ENCODE measurements around the gene SYP. TPM values are rescaled to one million over a fixed set of nuclear protein-coding genes. Genes with fewer than 3 reads are reported as not detected.

Gene SYP
- polyA plus RNA-seq, 1 of the 3 experiments (the other 2 are of a cell fraction) = 0.76 TPM

- POLR2A ChIA-PET = interaction anchor here (1.5 kb wide), 1 partner anchor 8 kb away, joined by 5 read pairs; no protein-coding TSS in a partner anchor
- CTCF ChIA-PET = interaction anchor here (0.9 to 1.2 kb wide), 2 partner anchors 16 to 21 kb away, joined by 3 to 5 read pairs; no protein-coding TSS in a partner anchor
- TF ChIP-seq SMC3 (IDR thresholded peaks at IDR 0.05; ENCODE audit: low read depth, low read length) = no peak
- no peak for TF ChIP-seq CHD2 (IDR thresholded peaks at IDR 0.05; ENCODE audit: low read length, partially characterized antibody)
- TF ChIP-seq POLR2AphosphoS5 (IDR thresholded peaks at IDR 0.05; ENCODE audit: low read depth, low read length) = no peak
- TF ChIP-seq EP300 (IDR thresholded peaks at IDR 0.05; ENCODE audit: borderline replicate concordance in 1 of 2, low read depth in 1 of 2, low read length in 1 of 2) = no peak
- no peak for TF ChIP-seq USF2 (IDR thresholded peaks at IDR 0.05; ENCODE audit: borderline replicate concordance, low read depth, low read length)
- no peak for TF ChIP-seq USF1 (IDR thresholded peaks at IDR 0.05; ENCODE audit: borderline replicate concordance, low read depth)
- no peak for TF ChIP-seq TAF1 (IDR thresholded peaks at IDR 0.05; ENCODE audit: borderline replicate concordance, low read depth, low read length)
- TF ChIP-seq TCF12 (IDR thresholded peaks at IDR 0.05) = peak; percentile 20; the same call in 1 of the 2 replicates
- TF ChIP-seq JUND (IDR thresholded peaks at IDR 0.05) = 0 out of 2 replicates have a peak, but pooled peaks have one; percentile 14
- TF ChIP-seq PBX3 (IDR thresholded peaks at IDR 0.05) = no peak
- TF ChIP-seq GABPA (IDR thresholded peaks at IDR 0.05; ENCODE audit: low read depth) = no peak
- TF ChIP-seq MAX (IDR thresholded peaks at IDR 0.05; ENCODE audit: low read depth) = peak; percentile 50
- TF ChIP-seq CTCF (IDR thresholded peaks at IDR 0.05) = no peak
- no peak for TF ChIP-seq GATA2 (CRISPR knock-in tag; IDR thresholded peaks at IDR 0.05)
- 0 out of 2 replicates have a peak, but pooled peaks have one; percentile 21 for TF ChIP-seq FOXJ3 (CRISPR knock-in tag; IDR thresholded peaks at IDR 0.05)
- TF ChIP-seq FOXM1 (IDR thresholded peaks at IDR 0.05; ENCODE audit: low read depth) = no peak
- no peak for TF ChIP-seq RCOR1 (IDR thresholded peaks at IDR 0.05; ENCODE audit: low read length)
- TF ChIP-seq REST (IDR thresholded peaks at IDR 0.05; ENCODE audit: low read depth, low read length) = no peak
- no peak for TF ChIP-seq ZBTB33 (IDR thresholded peaks at IDR 0.05; ENCODE audit: borderline replicate concordance, low read depth)
- TF ChIP-seq RAD21 (IDR thresholded peaks at IDR 0.05; ENCODE audit: low read length) = no peak
- no peak for TF ChIP-seq MEF2A (IDR thresholded peaks at IDR 0.05; ENCODE audit: borderline replicate concordance, low read depth)
- TF ChIP-seq ELF1 (IDR thresholded peaks at IDR 0.05) = no peak
- TF ChIP-seq RXRA (IDR thresholded peaks at IDR 0.05; ENCODE audit: borderline replicate concordance, low read depth) = no peak
- TF ChIP-seq RFX5 (IDR thresholded peaks at IDR 0.05; ENCODE audit: low read length) = no peak
These were observed 28.2 kb downstream of the SYP start, which contains the start of gene PLP2 for GRCh38 chrX:49171752-49172279. Gene PLP2 (plus strand): TSS chrX:49171898. CDS start chrX:49172001, 103 bp downstream.

More at GRCh38 chrX:49171752-49172279, 28.2 kb downstream of the SYP start, which contains the start of gene PLP2:
- H3K9ac ChIP-seq = peak within 1 kb of the TSS; percentile 87
- no peaks in the 10 kb centered on the region for H4K20me1 ChIP-seq (ENCODE audit: insufficient read depth)
- H3K9me3 ChIP-seq = no peaks in the 10 kb centered on the region
- no peaks in the 10 kb centered on the region for H3K36me3 ChIP-seq (replicated peaks in 1 of 2; ENCODE audit: control insufficient read depth in 1 of 2, insufficient read depth in 2 of 2, low read length in 1 of 2)
- H3K9me2 ChIP-seq = no peaks in the 10 kb centered on the region
- 18% methylated on average over 11 of the region's 46 CpGs for WGBS (ENCODE audit: low lambda C conversion rate)
- peak within 1 kb of the TSS; percentile 58 to 66 for H3K4me3 ChIP-seq (ENCODE audit: low read depth in 2 of 2, low read length in 1 of 2)
- peak within 1 kb of the TSS; percentile 77 for H3K4me2 ChIP-seq
- no peak within 1 kb of the TSS for H2AFZ ChIP-seq (ENCODE audit: low read depth)
- H3K4me1 ChIP-seq (ENCODE audit: control insufficient read depth in 1 of 2, insufficient read depth in 2 of 2, low read depth in 1 of 2, low read length in 1 of 2) = peaks cover 0 to 6% of the 10 kb centered on the region in 2 experiments; a peak in 1 of 4 replicates
- peaks cover 22% of the 10 kb centered on the region; the same call in 1 of the 2 replicates for H3K79me2 ChIP-seq (ENCODE audit: insufficient read depth)
- H3K27me3 ChIP-seq (ENCODE audit: insufficient read depth) = no peaks in the 10 kb centered on the region; the same call in 1 of the 2 replicates
- H3K27ac ChIP-seq (ENCODE audit: low read depth in 2 of 2, low read length in 1 of 2) = peak within 1 kb of the TSS; percentile 36 to 59; a peak in 3 of 4 replicates
- peaks cover 9% of the 10 kb centered on the region for H3F3A ChIP-seq (replicated peaks; ENCODE audit: insufficient read depth)
- DNase-seq = peak; percentile 76

All from SK-N-SH (cell line).